GM12872 (cell line): ENCODE data around the gene HNRNPA2B1.

ENCODE experiments used
- TF ChIP-seq, protein P1 (sequence below): IDR thresholded peaks from 3 replicates; pipeline ENCODE4 v1.5.1; 2011; ENCODE audit warnings: low read depth, mild to moderate bottlenecking, low read length, moderate library complexity; ENCODE audit not compliant: insufficient read depth

The HNRNPA2B1 gene

DNA sequence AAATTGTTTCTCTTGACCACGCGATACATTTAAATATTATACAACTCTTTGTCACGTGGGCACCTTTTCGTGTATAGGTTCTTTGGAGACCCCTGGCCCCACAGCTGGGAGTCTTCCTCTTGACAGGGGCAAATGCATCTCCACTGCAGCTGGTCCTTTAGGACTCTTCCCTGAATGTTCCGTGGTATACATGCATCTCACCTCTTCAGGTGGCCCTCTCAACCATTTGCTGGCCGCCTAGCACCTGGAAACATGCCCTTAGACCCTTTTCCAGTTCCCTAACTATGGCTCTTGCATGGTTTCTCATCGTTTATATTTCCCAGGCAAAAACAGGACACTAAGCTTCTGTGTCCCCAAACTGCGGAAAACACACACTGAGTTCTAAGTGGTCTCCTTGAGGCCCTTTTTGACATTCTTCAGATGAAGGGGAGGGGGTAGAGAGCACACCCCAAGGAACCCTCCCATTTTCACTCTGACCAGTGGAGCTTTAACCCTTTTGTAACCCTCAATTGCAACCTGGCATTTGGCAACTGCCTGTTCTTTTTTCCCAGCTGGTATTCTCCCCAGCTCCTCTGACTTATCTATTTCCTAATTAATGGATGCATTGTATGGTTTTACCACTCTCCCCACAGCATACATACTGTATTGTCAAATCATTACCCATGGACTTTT, 20.6 kb downstream of the HNRNPA2B1 start:
- TF ChIP-seq, protein P1, sequence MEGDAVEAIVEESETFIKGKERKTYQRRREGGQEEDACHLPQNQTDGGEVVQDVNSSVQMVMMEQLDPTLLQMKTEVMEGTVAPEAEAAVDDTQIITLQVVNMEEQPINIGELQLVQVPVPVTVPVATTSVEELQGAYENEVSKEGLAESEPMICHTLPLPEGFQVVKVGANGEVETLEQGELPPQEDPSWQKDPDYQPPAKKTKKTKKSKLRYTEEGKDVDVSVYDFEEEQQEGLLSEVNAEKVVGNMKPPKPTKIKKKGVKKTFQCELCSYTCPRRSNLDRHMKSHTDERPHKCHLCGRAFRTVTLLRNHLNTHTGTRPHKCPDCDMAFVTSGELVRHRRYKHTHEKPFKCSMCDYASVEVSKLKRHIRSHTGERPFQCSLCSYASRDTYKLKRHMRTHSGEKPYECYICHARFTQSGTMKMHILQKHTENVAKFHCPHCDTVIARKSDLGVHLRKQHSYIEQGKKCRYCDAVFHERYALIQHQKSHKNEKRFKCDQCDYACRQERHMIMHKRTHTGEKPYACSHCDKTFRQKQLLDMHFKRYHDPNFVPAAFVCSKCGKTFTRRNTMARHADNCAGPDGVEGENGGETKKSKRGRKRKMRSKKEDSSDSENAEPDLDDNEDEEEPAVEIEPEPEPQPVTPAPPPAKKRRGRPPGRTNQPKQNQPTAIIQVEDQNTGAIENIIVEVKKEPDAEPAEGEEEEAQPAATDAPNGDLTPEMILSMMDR, result no peak

DNA sequence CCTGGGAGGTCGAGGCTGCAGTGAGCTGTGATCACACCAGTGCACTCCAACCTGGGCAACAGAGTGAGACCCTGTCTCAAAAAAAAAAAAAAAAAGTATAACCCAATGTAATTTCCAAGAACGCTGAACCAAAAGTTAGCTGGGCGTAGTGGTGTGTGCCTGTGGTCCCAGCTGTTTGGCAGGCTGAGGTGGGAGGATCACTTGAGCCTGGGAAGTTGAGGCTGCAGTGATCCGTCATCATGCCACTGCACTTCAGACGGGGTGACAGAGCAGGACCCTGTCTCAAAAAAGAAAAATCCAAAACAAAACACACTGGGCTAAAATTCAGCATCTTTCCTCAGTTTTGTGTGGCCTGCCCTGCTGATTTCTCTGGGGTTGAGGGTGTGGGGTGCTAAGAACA, 21.1 kb downstream of the HNRNPA2B1 start:
- TF ChIP-seq, protein P1, result no peak

DNA sequence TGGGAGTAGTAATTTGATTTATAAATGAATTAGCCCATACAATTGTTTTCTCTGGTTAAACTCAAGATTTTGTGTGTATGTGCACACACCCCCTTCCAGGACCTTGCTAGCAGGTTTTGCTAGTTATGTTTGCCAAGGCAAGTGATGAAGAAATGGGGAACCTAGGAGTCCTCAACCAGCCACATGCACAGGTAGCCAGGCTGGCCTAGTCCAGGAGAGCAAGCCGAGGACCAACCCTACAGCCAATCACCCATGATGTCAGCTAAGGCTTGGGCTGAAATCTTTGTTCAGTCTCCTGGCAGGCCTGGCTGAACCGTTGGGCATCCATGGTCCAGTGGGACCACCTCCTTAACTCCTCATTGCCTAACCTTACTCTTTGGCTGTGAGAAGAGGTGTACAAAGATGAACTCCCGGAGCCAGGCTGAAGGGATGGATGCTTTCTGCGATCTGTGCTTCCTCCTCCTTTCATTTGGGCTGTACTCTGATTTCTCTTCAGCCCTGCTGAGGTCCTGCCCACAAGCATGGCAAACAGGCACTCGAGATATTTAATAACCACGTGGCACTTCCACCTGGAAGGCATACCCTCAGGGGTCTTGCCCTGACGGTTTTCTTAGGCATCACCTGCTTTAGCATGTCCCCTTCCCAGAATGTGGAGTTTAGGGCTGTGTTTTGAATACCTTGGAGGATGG, 22.1 kb downstream of the HNRNPA2B1 start:
- TF ChIP-seq, protein P1, result no peak

DNA sequence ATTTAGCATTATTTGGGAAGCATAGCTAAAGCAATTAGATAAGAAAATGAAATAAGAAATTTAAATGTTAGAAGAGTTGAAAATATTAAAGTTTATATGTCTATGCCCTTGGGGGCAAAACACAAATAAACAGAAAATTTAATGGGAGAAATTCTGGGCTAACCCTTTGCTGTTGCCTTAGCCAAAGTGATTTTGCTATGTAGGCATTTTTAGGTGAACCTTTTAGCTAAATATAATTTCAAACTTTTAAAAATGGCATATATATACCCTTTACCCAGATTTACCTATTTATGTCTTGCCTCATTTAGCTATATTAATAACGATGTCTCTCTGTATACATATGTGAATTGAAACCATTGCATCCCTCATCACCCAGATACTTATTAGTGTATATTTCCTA, 28.5 kb downstream of the HNRNPA2B1 start:
- TF ChIP-seq, protein P1, result no peak

DNA sequence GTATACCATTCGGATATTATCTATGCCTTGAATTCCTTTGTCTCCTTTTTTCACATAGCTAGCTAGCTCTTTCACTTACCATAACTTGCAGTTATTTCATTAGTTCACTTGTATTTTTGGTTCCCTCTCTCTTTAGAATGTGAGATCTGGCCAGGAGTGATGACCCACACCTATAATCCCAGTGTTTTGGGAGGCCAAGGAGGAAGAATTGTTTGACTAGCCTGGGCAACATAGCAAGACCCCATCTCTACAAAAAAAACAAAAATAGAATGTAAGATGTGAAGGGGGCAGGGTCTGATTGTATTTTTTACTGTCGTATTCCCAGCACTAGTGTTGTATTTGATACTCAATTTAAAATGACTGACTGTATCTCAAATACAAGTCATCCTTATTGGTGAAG, 28.9 kb downstream of the HNRNPA2B1 start:
- TF ChIP-seq, protein P1, result no peak

DNA sequence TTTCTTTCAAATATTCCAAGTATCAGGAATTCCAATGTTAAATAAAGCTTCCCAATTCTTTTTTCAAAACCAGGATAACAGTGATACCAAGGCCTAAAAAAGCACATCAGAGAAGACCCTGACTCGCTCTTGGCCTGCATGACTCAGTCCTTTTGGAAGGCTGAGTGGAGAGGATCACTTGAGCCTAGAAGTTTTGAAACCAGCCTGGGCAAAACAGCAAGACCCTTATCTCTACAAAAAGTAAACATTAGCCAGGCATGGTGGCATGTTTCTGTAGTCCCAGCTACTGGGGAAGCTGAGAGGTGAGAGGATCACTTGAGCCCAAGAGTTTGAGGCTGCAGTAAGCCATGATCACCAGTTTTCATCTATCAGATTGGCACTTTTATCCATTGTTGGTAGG, 29.9 kb downstream of the HNRNPA2B1 start:
- TF ChIP-seq, protein P1, result no peak

DNA sequence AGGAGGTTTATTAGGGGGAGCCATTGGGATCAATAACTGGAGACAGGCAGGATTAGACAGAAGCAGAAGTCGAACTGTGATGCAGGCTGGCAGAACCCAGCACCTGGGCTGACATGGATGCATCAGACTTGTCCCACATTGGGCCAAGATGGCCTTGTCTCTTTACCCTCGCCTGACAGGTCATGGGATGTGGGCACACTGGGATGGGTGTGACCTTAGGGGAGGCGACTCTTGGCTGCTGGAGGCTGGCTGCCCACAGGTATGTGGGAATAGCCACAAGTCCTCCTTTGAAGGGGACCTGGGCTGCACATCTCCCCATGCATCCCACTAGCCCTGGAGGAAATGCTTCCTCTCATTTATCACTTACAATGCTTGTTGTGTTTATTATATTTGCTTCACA, 31.3 kb downstream of the HNRNPA2B1 start:
- TF ChIP-seq, protein P1, result no peak
